ENCODE data around the gene MYO1G. TPM values are rescaled to one million over a fixed set of nuclear protein-coding genes. Genes with fewer than 3 reads are reported as not detected.

MYO1G gene
- polyA plus RNA-seq, 2 of the 4 experiments (the other 2 are of a cell fraction) = 0.06 TPM; not detected in 1

DNA sequence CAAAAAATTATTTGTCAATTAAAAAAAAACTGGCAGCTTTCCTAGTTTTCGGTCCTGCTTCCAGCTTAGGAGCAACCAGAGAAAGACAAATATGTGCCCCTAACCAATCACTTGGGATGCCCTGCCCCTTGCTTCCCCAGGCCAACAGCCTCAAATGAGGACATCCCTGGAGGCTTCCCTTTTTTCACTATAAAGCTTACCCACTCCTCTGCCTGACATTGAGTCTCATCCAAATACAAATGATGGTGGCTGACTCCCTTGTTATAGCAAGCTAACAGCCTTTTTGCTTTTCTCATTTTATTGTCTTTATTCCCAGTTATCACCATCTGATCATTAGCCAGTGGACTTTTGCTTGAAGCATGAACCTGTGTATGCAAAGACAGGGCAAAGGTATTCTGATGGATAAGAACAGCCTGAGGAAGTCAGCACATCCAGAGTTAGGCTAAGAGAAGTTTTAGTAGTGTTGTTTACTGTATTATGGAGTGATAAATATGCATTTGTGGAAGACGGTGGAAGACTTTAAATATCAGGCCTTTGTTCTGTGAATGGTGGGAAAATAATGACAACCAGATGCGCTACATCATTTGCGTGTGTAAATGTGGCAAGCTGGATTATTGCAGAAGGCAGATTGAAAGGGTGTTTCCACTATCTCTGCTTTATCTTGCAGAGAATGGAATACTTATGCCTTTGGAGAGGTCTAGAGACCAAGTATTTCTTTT is 19.5 kb upstream of the MYO1G start:
- ChIA-PET CTCF (interaction anchor here (1.2 to 3.2 kb wide), 3 partner anchors 9 to 25 kb away, joined by 5 to 11 read pairs (median 5); no protein-coding TSS in a partner anchor), POLR2A (interaction anchor here (1.1 kb wide), 1 partner anchor 113 kb away, joined by 3 read pairs; the partner anchor contains the start of gene TBRG4)
- ATAC-seq (no peak), DNase-seq (ENCODE audit: low read depth in 1 of 2, low spot score in 1 of 2) (no peak), FAIRE-seq (no peak)
- Histone ChIP-seq H3K4me3 (peak overlapping the region; percentile 85), H3K4me1 (peaks cover 10% of the 10 kb centered on the region), H3K4me2 (peak overlapping the region; percentile 59), H3K27ac (peak overlapping the region; percentile 74 to 91; a peak in 4 of 6 replicates), H3K9me3 (no peaks in the 10 kb centered on the region)
- no peak for TF ChIP-seq CTCF (IDR thresholded peaks at IDR 0.05)
- TF ChIP-seq NR3C1 (IDR thresholded peaks at IDR 0.05) = no peak
- TF ChIP-seq NPAS2 (CRISPR knock-in tag; IDR thresholded peaks at IDR 0.05; ENCODE audit: borderline replicate concordance) = no peak
- TF ChIP-seq, protein P1, sequence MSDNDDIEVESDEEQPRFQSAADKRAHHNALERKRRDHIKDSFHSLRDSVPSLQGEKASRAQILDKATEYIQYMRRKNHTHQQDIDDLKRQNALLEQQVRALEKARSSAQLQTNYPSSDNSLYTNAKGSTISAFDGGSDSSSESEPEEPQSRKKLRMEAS (IDR thresholded peaks at IDR 0.05) = no peak
- TF ChIP-seq CHD2 (IDR thresholded peaks at IDR 0.05; ENCODE audit: low read length, partially characterized antibody) = no peak
- TF ChIP-seq USF2 (IDR thresholded peaks at IDR 0.05) = no peak
- no peak for TF ChIP-seq GATA3 (IDR thresholded peaks at IDR 0.05; ENCODE audit: borderline replicate concordance)
- TF ChIP-seq ZSCAN20 (CRISPR knock-in tag; IDR thresholded peaks at IDR 0.05) = no peak
- TF ChIP-seq ATOH8 (CRISPR knock-in tag; IDR thresholded peaks at IDR 0.05; ENCODE audit: low read depth) = no peak
- TF ChIP-seq TFCP2L1 (CRISPR knock-in tag; IDR thresholded peaks at IDR 0.05) = no peak
- no peak for TF ChIP-seq POLR2AphosphoS2 (conservative IDR thresholded peaks at IDR 0.05; ENCODE audit: low read length)
- TF ChIP-seq RAD21 (conservative IDR thresholded peaks at IDR 0.05 in 1 of 2, IDR thresholded peaks at IDR 0.05 in 1 of 2) = no peak
- TF ChIP-seq KDM5A (IDR thresholded peaks at IDR 0.05) = no peak
- no peak for TF ChIP-seq EHMT2 (IDR thresholded peaks at IDR 0.05; ENCODE audit: low read depth)
- 92% methylated on average over 4 of the region's 4 CpGs for WGBS (ENCODE audit: missing lambda C conversion rate)

DNA sequence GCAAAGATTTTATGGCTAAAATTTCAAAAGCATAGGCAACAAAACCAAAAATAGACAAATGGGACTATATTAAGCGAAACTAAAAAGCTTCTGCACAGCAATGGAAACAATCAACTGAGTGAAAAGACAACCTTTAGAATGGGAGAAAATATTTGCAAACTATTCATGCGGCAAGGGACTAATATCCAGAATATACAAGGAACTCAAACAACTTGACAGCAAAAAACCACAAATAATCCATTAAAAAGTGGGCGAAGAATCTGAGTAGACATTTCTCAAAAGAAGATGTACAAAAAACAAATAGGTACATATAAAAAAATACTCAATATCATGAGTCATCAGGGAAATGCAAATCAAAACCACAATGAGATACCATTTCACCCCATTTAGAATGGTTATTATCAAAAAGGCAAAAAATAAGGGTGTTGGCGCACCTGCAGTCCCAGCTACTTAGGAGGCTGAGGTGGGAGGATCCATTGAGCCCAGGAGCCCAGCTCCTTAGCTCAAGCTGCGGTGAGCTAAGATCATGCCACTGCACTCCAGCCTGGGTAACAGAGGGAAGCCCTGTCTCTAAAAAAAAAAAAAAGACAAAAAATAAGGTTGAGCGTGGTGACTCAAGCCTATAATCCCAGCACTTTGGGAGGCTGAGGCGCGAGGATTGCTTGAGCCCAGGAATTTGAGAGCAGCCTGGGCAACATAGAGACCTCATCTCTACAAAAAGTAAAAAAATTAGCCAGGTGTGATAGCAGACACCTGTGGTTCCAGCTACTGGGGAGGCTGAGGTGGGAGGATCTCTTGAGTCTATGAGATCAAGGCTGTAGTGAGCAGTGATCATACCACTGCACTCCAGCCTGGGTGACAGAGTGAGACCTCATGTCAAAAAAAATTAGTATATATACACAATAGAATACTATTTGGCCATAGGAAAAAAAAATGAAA is 17.0 kb upstream of the MYO1G start:
- FAIRE-seq = no peak
- Histone ChIP-seq H3K9me3 (no peaks in the 10 kb centered on the region), H3K4me3 (no peak overlapping the region), H3K4me1 (no peaks in the 10 kb centered on the region), H3K27ac (no peak overlapping the region), H3K4me2 (no peak overlapping the region)
- ChIA-PET POLR2A (interaction anchor here (0.6 kb wide), 1 partner anchor 136 kb away, joined by 5 read pairs; no protein-coding TSS in a partner anchor), CTCF (interaction anchor here (0.7 to 3.2 kb wide), 3 partner anchors 9 to 140 kb away, joined by 3 to 11 read pairs (median 4); no protein-coding TSS in a partner anchor)
- no peak for ATAC-seq
- 92% methylated on average over 8 of the region's 8 CpGs for WGBS (ENCODE audit: missing lambda C conversion rate)
- no peak for DNase-seq (ENCODE audit: low read depth in 1 of 2, low spot score in 1 of 2)
- no peak for TF ChIP-seq KDM5A (IDR thresholded peaks at IDR 0.05)
- no peak for TF ChIP-seq FOSL2 (IDR thresholded peaks at IDR 0.05)
- TF ChIP-seq FOSL2 (CRISPR knock-in tag; IDR thresholded peaks at IDR 0.05) = peak; percentile 30; the same call in 1 of the 2 replicates

Data from A549 (cell line).